ENCODE data around the gene NFKBIE. TPM values are rescaled to one million over a fixed set of nuclear protein-coding genes. Genes with fewer than 3 reads are reported as not detected.

NFKBIE gene
- total and polyA plus RNA-seq, 9 of the 15 experiments (the other 6 are each of a cell fraction or from before 2014, with no cell fraction given): 2.1 to 16.4 (median 11.7) TPM

DNA sequence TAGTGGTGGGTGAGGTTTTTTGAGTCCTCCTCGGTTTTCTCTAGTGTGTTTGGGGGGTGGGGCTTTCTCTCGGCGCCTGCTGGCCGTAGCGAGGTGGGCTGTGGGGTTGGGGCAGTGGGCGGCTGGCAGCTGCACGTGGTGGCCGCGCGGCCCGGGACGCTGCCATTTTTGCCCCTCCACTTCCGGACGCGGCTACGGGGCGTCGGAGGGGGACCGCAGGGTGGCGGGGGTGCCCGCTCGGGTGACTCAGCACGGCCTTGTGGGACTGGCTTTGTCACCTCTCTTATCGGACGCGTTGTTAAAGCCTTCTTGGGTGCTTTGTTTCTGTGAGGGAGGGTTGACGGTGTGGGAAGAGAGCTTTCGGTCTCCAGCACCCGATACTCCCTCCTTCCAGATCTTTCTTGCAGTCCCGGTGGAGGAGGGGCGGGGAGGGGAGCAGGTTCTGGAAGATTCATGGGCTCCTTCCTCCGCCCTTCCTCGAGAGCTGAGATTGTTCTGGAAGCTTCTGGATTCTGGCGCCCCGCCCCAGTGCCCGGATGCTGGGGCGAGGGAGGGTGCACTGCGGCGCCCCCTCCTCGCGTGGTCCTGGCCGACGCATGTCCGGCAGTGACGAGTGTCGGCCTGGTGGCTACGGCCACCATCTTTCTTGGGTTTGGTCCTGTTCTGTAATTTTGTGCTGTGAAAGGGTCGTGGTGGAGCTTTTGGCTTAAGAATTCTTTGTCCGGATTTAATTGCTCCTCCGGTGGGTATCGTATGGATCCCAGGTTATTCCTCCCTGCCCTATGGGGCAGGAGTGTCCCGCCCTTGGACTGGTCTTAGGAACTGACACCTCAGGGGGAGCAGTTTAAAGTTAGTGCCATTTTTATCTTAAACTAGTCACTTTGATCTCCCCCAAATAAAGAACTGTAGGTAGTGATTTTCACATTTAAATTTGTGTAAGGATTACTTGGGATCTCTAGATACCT, 17.7 kb downstream of the NFKBIE start (continued):
- TF ChIP-seq, protein P1, sequence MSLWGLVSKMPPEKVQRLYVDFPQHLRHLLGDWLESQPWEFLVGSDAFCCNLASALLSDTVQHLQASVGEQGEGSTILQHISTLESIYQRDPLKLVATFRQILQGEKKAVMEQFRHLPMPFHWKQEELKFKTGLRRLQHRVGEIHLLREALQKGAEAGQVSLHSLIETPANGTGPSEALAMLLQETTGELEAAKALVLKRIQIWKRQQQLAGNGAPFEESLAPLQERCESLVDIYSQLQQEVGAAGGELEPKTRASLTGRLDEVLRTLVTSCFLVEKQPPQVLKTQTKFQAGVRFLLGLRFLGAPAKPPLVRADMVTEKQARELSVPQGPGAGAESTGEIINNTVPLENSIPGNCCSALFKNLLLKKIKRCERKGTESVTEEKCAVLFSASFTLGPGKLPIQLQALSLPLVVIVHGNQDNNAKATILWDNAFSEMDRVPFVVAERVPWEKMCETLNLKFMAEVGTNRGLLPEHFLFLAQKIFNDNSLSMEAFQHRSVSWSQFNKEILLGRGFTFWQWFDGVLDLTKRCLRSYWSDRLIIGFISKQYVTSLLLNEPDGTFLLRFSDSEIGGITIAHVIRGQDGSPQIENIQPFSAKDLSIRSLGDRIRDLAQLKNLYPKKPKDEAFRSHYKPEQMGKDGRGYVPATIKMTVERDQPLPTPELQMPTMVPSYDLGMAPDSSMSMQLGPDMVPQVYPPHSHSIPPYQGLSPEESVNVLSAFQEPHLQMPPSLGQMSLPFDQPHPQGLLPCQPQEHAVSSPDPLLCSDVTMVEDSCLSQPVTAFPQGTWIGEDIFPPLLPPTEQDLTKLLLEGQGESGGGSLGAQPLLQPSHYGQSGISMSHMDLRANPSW (CRISPR knock-in tag; IDR thresholded peaks at IDR 0.05): no peak; the same call in 1 of the 2 replicates
- TF ChIP-seq SLC30A9 (CRISPR knock-in tag; IDR thresholded peaks at IDR 0.05) (no peak), LCOR (CRISPR knock-in tag; IDR thresholded peaks at IDR 0.05) (peak; percentile 86), POLR2G (IDR thresholded peaks at IDR 0.05; ENCODE audit: low read depth, low read length) (peak; percentile 99), ELF4 (CRISPR knock-in tag; IDR thresholded peaks at IDR 0.05) (peak; percentile 93; the same call in 1 of the 2 replicates), SOX6 (IDR thresholded peaks at IDR 0.05) (peak; percentile 90), MCM2 (IDR thresholded peaks at IDR 0.05; ENCODE audit: low read depth) (no peak), ZNF347 (CRISPR knock-in tag; IDR thresholded peaks at IDR 0.05; ENCODE audit: low read depth) (no peak), HMGN3 (IDR thresholded peaks at IDR 0.05; ENCODE audit: borderline replicate concordance, extremely low read depth, insufficient read length, low read depth, low read length) (peak; percentile 99), MBD2 (IDR thresholded peaks at IDR 0.05; ENCODE audit: borderline replicate concordance, low read depth) (no peak; the same call in 1 of the 2 replicates), POLR2B (IDR thresholded peaks at IDR 0.05; ENCODE audit: low read depth, partially characterized antibody) (peak; percentile 54), TBL1XR1 (IDR thresholded peaks at IDR 0.05; ENCODE audit: low read length in 2 of 2) (peak; percentile 71 to 86; a peak in 2 of 4 replicates), POLR3G (IDR thresholded peaks at IDR 0.05; ENCODE audit: extremely low read depth, insufficient read length, insufficient replicate concordance) (no peak), ZNF121 (CRISPR knock-in tag; conservative IDR thresholded peaks at IDR 0.05) (no peak), ADNP (tag; IDR thresholded peaks at IDR 0.05) (no peak)
- TF ChIP-seq, protein P2, sequence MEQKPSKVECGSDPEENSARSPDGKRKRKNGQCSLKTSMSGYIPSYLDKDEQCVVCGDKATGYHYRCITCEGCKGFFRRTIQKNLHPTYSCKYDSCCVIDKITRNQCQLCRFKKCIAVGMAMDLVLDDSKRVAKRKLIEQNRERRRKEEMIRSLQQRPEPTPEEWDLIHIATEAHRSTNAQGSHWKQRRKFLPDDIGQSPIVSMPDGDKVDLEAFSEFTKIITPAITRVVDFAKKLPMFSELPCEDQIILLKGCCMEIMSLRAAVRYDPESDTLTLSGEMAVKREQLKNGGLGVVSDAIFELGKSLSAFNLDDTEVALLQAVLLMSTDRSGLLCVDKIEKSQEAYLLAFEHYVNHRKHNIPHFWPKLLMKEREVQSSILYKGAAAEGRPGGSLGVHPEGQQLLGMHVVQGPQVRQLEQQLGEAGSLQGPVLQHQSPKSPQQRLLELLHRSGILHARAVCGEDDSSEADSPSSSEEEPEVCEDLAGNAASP (IDR thresholded peaks at IDR 0.05): no peak
- TF ChIP-seq, protein P3, sequence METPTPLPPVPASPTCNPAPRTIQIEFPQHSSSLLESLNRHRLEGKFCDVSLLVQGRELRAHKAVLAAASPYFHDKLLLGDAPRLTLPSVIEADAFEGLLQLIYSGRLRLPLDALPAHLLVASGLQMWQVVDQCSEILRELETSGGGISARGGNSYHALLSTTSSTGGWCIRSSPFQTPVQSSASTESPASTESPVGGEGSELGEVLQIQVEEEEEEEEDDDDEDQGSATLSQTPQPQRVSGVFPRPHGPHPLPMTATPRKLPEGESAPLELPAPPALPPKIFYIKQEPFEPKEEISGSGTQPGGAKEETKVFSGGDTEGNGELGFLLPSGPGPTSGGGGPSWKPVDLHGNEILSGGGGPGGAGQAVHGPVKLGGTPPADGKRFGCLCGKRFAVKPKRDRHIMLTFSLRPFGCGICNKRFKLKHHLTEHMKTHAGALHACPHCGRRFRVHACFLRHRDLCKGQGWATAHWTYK (CRISPR knock-in tag; IDR thresholded peaks at IDR 0.05): peak; percentile 90; the same call in 1 of the 2 replicates
- TF ChIP-seq, protein P4, sequence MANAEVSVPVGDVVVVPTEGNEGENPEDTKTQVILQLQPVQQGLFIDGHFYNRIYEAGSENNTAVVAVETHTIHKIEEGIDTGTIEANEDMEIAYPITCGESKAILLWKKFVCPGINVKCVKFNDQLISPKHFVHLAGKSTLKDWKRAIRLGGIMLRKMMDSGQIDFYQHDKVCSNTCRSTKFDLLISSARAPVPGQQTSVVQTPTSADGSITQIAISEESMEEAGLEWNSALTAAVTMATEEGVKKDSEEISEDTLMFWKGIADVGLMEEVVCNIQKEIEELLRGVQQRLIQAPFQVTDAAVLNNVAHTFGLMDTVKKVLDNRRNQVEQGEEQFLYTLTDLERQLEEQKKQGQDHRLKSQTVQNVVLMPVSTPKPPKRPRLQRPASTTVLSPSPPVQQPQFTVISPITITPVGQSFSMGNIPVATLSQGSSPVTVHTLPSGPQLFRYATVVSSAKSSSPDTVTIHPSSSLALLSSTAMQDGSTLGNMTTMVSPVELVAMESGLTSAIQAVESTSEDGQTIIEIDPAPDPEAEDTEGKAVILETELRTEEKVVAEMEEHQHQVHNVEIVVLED (CRISPR knock-in tag; IDR thresholded peaks at IDR 0.05): peak; percentile 75
- TF ChIP-seq, protein P5, sequence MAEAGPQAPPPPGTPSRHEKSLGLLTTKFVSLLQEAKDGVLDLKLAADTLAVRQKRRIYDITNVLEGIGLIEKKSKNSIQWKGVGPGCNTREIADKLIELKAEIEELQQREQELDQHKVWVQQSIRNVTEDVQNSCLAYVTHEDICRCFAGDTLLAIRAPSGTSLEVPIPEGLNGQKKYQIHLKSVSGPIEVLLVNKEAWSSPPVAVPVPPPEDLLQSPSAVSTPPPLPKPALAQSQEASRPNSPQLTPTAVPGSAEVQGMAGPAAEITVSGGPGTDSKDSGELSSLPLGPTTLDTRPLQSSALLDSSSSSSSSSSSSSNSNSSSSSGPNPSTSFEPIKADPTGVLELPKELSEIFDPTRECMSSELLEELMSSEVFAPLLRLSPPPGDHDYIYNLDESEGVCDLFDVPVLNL (CRISPR knock-in tag; IDR thresholded peaks at IDR 0.05; ENCODE audit: low read depth): no peak; the same call in 1 of the 2 replicates
